Endodermal cell (in vitro differentiated cells): Measurements from ENCODE around the gene MEI1. TPM values are rescaled to one million over a fixed set of nuclear protein-coding genes. Genes with fewer than 3 reads are reported as not detected.

ENCODE experiments used
- DNase-seq: peaks from one replicate; pipeline ENCODE4 v3.0.0-alpha.2; 2017
- H3K27ac ChIP-seq: 2 replicates; pipeline ENCODE4 v1.5.1; 2013; ENCODE audit warnings: mild to moderate bottlenecking, low read depth, low read length, moderate library complexity
- H3K27me3 ChIP-seq: 2 replicates; pipeline ENCODE4 v1.6.1; 2013; ENCODE audit warnings: mild to moderate bottlenecking, low read length, moderate library complexity; ENCODE audit not compliant: insufficient read depth, control insufficient read depth, poor library complexity, severe bottlenecking
- H3K36me3 ChIP-seq: 2 replicates; pipeline ENCODE4 v1.7.0; 2013; ENCODE audit warnings: mild to moderate bottlenecking, low read length, moderate library complexity; ENCODE audit not compliant: control insufficient read depth, insufficient read depth
- H3K4me1 ChIP-seq: one replicate; pipeline ENCODE4 v1.7.0; 2013; ENCODE audit warnings: low read length; ENCODE audit not compliant: control insufficient read depth, insufficient read depth
- H3K4me3 ChIP-seq: 2 replicates; pipeline ENCODE4 v1.5.1; 2013; ENCODE audit warnings: mild to moderate bottlenecking, low read length, moderate library complexity
- H3K9ac ChIP-seq: 2 replicates; pipeline ENCODE4 v1.6.1; 2013; ENCODE audit warnings: mild to moderate bottlenecking, low read length, moderate library complexity; ENCODE audit not compliant: poor library complexity, severe bottlenecking; ENCODE audit errors: extremely low read depth
- H3K9me3 ChIP-seq: 2 replicates; pipeline ENCODE4 v1.6.1; 2013; ENCODE audit warnings: mild to moderate bottlenecking, low read length, moderate library complexity; ENCODE audit not compliant: control insufficient read depth
- H3K27ac Mint-ChIP-seq: 2 replicates; pipeline ENCODE4 v1.8.0; 2020; ENCODE audit warnings: mixed read lengths
- H3K27me3 Mint-ChIP-seq: 2 replicates; pipeline ENCODE4 v1.8.0; 2021; ENCODE audit warnings: mild to moderate bottlenecking, mixed read lengths; ENCODE audit not compliant: insufficient read depth
- H3K36me3 Mint-ChIP-seq: 2 replicates; pipeline ENCODE4 v1.8.0; 2020; ENCODE audit warnings: low read depth, mixed read lengths
- H3K4me1 Mint-ChIP-seq: 2 replicates; pipeline ENCODE4 v1.8.0; 2020; ENCODE audit warnings: mixed read lengths
- H3K4me3 Mint-ChIP-seq: 2 replicates; pipeline ENCODE4 v1.8.0; 2020; ENCODE audit warnings: mild to moderate bottlenecking, moderate library complexity, mixed read lengths
- H3K9me3 Mint-ChIP-seq: 2 replicates; pipeline ENCODE4 v1.8.0; 2020; ENCODE audit warnings: mild to moderate bottlenecking, mixed read lengths
- CTCF ChIP-seq: fragments of 200-600 bp; sonication (generic); conservative IDR thresholded peaks from 2 replicates; pipeline ENCODE4 v1.5.0; 2021; ENCODE audit warnings: antibody characterized with exemption, mild to moderate bottlenecking
- WGBS, 2 experiments: methylation state at CpG; one replicate each; pipeline versions ENCODE4 v1.1.5 to v1.1.7; 2013; ENCODE audit warnings: missing lambda C conversion rate in 2 of 2, mixed read lengths in 1 of 2; ENCODE audit not compliant: insufficient coverage in 1 of 2, insufficient read length in 1 of 2; 5-methylcytosine and 5-hydroxymethylcytosine counted together
- total RNA-seq, 2 donors: library from RNA; stranded (reverse); fragmentation: NEBNext Ultra II Directional in 1 of 2; extraction: Animal tissue kit (Norgen Biotek cat#: 25700) in 1 of 2; gene quantifications; 2 replicates in 1 of 2; 3 replicates in 1 of 2; pipeline ENCODE4 v1.2.1, GENCODE V29; 2021

The MEI1 gene
- total RNA-seq, 2 donors from 2014 or later: 1.2 to 1.5 TPM

DNA sequence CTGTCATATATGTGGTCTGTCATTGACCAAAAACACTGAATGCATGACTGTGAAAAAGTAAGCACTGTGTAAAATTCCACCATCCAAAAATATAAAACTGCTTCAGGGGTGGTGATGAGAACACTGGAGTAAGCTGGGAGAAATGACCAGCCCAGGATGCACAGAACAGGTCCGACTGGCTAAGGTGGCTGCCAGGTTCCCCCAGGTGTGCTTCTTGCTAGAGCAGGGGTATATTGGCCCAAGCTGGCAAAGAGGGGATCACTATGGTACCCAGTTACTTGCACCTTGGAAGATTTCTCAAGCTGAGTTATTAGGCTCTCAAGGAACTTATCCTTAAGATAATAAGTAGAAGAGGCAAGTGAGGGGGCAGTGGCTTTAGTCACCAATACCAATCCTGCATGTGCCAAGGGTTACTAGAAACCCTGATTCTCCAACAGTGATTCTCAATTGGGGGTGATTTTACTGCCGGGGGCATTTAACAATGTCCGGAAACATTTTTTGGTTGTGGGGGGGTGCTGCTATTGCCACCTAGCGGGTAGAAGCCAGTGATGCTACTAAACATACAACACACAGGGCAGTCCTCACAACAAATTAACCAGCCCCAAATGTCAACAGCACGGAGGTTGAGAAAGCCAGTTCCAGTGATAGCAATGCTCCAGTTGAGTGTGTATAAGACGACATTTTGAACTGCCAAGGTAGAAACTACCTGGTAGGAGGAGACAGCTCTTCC is 26.4 kb upstream of the MEI1 start:
- peak; percentile 55 for TF ChIP-seq CTCF
- no peaks in the 10 kb centered on the region for H3K27me3 Mint-ChIP-seq
- H3K4me1 Mint-ChIP-seq: peaks cover 4% of the 10 kb centered on the region
- no peaks in the 10 kb centered on the region for H3K9me3 ChIP-seq
- WGBS, 2 experiments: 76 to 94% methylated on average over 3 to 6 of the region's 6 CpGs
- no peak overlapping the region for H3K4me3 ChIP-seq
- H3K27ac ChIP-seq: no peak overlapping the region
- peaks cover 35% of the 10 kb centered on the region for H3K36me3 ChIP-seq
- H3K4me3 Mint-ChIP-seq: no peak overlapping the region
- H3K9ac ChIP-seq: no peak overlapping the region
- no peak overlapping the region for H3K27ac Mint-ChIP-seq
- no peak for DNase-seq
- peaks cover 37% of the 10 kb centered on the region for H3K36me3 Mint-ChIP-seq
- H3K27me3 ChIP-seq: no peaks in the 10 kb centered on the region
- no peaks in the 10 kb centered on the region for H3K4me1 ChIP-seq
- H3K9me3 Mint-ChIP-seq: no peaks in the 10 kb centered on the region

DNA sequence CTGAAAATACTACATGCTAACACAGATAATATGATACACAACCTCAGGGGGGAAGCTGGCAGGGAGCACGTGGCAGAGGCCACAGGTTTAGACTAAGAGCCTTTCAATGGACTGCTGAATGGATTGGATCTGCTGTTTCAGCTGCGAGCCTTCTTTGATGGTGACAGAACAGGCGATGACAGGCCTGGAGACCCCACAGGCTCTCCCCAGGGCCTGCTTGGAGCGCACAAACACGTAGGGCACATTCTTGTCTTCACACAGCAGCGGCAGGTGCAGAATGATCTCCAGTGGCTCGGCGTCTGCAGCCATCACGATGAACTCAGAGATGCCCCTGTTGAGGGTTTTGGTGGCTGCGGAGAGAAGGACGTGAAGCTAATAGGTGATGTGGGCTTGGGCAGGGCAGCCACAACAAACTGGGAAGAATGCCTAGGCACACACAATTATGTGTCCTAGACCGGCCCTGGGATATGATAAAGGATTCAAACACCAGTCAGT is 24.4 kb upstream of the MEI1 start:
- Histone ChIP-seq H3K36me3 (peaks cover 48% of the 10 kb centered on the region), H3K4me3 (no peak overlapping the region), H3K9me3 (no peaks in the 10 kb centered on the region), H3K4me1 (no peaks in the 10 kb centered on the region), H3K27ac (no peak overlapping the region), H3K9ac (no peak overlapping the region), H3K27me3 (no peaks in the 10 kb centered on the region)
- WGBS, 2 experiments: 90 to 94% methylated on average over 10 to 12 of the region's 12 CpGs
- Mint-ChIP-seq H3K9me3 (no peaks in the 10 kb centered on the region), H3K4me1 (no peaks in the 10 kb centered on the region), H3K4me3 (no peak overlapping the region), H3K27ac (no peak overlapping the region), H3K36me3 (peaks cover 42% of the 10 kb centered on the region), H3K27me3 (no peaks in the 10 kb centered on the region)
- DNase-seq: no peak
- TF ChIP-seq CTCF: no peak

DNA sequence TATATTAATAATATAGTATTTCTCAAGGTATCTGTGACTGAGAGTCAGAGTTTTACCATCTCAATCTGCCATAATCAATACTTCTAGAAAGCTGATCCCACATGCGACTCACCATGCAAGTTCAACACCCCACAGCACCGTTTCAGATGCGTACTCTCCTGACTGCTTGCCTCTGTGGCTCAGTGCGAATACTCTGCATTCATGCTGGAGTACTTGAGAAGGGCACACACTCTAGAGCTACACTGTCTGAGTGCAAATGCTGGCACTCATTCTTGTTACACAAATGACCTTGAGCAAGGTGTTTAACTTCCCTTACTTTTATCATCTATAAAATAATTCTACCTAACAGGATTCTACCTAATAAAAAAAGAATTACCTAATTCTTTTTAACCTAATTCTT is 23.2 kb upstream of the MEI1 start:
- H3K27ac Mint-ChIP-seq: no peak overlapping the region
- DNase-seq: no peak
- no peaks in the 10 kb centered on the region for H3K9me3 ChIP-seq
- no peaks in the 10 kb centered on the region for H3K4me1 ChIP-seq
- H3K27me3 ChIP-seq: no peaks in the 10 kb centered on the region
- H3K4me3 Mint-ChIP-seq: no peak overlapping the region
- no peaks in the 10 kb centered on the region for H3K9me3 Mint-ChIP-seq
- H3K36me3 Mint-ChIP-seq: peaks cover 49% of the 10 kb centered on the region
- no peaks in the 10 kb centered on the region for H3K4me1 Mint-ChIP-seq
- no peaks in the 10 kb centered on the region for H3K27me3 Mint-ChIP-seq
- WGBS, 2 experiments: 95 to 96% methylated on average over 3 to 4 of the region's 4 CpGs
- no peak overlapping the region for H3K4me3 ChIP-seq
- no peak overlapping the region for H3K9ac ChIP-seq
- H3K27ac ChIP-seq: no peak overlapping the region
- H3K36me3 ChIP-seq: peaks cover 61% of the 10 kb centered on the region
- no peak for TF ChIP-seq CTCF
